GM21423 (cell line): ENCODE data around the gene TRAPPC12.
"Not testable (repeated sequence)": the region's sequence is repeated elsewhere in the genome, so short reads cannot be mapped to it uniquely, and the experiment has no call there.

Source experiments
- ATAC-seq: cut with Tn5 transposase; IDR thresholded peaks from one replicate; pipeline ENCODE4 v1.9.1; 2021; ENCODE audit warnings: mild to moderate bottlenecking, moderate library complexity; ENCODE audit not compliant: unreplicated experiment

Gene TRAPPC12

DNA sequence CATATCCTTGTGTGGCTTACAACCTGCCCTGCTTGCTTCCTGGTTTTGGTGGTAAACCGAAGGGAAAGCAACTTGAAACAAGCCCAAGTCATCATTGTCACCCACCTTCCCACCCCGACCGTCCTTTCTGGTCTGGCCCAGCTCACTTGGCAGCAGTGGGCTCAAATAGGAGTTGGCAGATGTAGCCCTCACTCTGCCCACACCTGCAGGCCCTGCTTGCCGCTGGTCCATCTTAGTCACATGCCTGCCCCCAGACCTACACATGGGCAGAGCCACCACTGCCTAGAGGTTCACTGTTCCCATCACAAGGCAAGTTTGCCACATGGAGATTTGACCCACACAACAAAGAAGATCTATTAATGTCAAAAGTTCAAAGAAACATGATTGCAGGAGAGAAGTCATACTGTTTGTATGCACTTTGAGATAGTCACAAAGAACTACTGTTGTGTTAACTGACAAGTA lies 11.2 kb upstream of the TRAPPC12 start:
- no peak for ATAC-seq

DNA sequence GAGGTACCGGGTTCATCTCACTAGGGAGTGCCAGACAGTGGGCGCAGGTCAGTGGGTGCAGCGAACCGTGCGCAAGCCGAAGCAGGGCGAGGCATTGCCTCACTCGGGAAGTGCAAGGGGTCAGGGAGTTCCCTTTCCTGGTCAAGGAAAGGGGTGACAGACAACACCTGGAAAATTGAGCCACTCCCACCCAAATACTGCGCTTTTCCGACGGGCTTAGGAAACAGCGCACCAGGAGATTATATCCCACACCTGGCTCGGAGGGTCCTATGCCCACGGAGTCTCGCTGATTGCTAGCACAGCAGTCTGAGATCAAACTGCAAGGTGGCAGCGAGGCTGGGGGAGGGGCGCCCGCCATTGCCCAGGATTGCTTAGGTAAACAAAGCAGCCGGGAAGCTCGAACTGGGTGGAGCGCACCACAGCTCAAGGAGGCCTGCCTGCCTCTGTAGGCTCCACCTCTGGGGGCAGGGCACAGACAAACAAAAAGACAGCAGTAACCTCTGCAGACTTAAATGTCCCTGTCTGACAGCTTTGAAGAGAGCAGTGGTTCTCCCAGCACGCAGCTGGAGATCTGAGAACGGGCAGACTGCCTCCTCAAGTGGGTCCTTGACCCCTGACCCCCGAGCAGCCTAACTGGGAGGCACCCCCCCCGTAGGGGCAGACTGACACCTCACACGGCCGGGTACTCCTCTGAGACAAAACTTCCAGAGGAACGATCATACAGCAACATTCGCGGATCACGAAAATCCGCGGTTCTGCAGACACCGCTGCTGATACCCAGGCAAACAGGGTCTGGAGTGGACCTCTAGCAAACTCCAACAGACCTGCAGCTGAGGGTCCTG lies 9.9 kb upstream of the TRAPPC12 start:
- ATAC-seq = not testable (repeated sequence)

DNA sequence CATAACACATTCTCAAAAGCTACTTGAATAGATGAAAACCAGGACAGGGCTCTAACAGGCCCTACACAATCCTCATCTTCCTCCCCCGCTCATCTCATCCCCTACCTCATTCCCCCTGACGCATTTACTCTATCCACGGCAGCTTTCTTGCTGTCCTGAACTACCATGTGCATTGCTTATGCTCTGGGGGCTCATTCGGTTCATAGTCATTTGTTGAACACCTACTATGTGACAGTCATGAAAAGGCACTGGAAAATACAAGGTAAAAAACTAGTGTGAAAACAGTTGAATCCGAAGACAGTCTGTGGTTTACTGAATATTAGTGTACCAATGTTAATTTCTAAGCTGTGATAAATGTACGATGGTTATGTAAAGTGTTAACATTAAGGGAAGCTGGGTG lies 2.7 kb upstream of the TRAPPC12 start:
- ATAC-seq = no peak

DNA sequence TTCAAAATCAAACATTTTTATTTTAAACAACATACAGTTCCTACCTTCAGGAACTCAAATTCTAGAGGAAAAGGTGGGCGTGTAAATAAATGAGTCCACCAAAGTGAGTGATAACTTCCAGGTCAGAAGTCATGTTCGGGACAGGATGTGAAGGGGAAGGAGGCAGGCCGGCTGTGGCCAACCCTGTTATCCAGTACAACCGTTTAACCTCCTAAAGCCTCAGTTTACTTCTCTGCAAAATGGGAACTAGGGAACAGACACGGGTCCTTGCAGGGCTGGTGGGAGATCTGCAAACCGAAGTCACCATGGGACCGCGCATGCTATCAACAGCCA lies 2.2 kb upstream of the TRAPPC12 start:
- peak; percentile 16 for ATAC-seq

DNA sequence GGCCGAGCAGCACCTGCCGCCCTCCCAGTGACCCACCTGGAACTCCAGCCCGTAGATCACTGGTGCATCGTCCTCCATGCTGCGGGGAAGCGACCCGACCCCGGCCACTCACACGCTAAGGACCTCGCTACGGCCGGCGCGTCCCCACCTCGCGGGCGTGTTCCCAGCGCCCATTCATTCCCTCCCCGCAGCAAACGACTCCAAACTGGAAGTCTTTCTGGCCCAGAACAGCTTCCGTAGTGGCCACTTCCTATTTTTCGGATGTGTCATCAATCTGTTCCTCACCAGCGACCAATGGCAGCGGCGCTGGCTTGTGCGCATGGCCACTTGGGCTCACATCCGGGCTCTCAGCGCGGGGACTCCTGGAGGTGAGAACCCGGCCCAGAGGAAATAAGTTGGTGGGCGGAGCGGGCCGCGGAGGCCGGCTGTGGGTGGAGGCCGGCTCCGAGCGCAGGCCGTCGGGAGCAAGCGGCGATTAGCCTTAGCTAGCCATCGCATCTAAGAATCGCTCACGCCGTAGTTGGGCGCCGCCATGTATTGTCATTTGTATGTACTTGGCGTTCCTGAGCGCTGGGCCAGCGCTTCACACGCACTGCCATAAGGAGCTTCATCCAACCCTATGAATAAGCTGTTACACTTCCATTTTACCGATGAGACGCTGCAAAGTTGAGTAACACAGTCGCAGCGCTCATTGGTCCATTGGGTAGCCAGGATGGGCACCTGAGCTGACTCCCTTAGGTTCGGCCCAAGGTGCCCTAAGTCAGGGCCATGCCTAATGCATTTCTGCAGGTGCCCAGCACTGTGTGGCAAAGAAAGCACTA lies 1.7 kb upstream of the TRAPPC12 start, which contains the start of gene EIPR1:
Gene EIPR1, minus strand, starts transcription at position 207 of the 821 bp plus-strand sequence. Its CDS starts 129 bp downstream, at position 78.
- ATAC-seq = peak; percentile 83

DNA sequence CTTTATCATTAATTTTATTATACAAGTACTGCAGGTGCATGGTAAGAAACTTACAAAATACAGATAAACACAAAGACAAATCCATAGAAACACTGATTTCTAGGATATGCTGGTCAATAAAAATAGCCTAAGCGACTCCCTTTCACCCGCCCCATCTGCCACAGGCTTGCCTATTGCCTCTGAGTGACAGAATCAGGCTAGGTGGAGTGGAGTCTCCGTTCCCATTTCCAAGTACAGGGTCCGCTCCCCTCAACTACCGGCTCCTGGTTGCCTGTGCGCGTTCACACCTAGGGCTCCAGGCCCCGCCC lies 201 bp upstream of the TRAPPC12 start:
- no peak for ATAC-seq

DNA sequence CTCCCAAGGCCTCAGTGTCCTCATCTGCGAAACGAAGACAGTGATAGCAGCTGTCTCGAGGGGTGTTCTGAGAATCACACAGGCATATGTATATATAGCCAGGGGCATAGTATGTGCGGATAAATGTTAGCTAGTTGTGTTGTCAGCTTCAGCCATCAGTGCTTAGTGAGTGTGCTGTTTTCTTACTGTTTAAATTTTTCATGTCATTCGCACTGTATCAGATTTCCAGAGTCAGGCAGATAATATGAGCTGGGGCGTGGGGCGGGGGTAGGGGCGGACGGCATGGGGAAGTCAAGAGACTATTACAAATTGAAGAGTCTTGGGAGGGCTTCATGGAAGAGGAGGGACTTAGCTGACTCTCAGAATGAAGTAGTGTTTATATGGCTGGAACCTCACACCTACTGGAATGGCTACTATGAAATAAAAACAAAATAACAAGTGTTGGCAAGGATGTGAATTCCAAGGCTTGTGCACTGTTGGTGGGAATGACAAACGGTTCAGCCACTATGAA lies 7.0 kb downstream of the TRAPPC12 start:
- ATAC-seq = no peak

DNA sequence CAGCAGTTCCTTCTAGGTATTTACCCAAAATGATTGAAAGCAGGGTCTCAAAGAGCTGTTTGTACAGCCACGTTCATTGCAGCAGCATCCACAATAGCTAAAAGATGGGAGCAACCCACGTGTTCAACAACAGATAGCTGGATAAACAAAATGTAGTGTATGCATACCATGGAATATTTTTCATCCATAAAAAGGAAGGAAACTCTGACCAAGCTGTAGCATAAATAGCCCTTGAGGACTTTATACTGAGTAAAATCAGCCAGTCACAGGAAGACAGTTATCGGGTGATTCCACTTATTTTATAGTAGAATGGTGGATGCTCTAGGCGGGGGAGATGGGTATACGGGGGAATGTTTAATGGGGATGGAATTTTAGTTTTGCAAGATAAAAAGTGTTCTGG lies 7.5 kb downstream of the TRAPPC12 start:
- no peak for ATAC-seq

DNA sequence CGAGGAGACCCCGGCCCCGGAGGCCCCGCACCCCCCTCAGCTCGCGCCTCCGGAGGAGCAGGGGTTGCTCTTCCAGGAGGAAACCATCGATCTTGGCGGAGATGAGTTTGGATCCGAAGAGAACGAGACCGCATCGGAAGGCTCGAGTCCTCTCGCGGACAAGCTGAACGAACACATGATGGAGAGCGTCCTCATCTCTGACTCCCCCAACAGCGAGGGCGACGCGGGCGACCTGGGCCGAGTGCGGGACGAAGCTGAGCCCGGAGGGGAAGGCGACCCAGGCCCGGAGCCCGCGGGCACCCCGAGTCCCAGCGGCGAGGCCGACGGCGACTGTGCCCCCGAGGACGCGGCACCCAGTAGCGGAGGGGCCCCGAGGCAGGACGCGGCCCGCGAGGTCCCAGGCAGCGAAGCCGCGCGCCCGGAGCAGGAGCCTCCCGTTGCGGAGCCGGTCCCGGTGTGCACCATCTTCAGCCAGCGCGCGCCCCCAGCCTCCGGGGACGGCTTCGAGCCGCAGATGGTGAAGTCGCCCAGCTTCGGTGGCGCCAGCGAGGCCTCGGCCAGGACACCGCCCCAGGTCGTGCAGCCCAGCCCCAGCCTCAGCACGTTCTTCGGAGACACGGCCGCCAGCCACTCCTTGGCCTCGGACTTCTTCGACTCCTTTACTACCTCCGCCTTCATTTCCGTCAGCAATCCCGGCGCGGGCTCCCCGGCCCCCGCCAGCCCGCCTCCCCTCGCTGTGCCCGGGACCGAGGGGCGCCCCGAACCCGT lies 8.3 kb downstream of the TRAPPC12 start:
- ATAC-seq = no peak

DNA sequence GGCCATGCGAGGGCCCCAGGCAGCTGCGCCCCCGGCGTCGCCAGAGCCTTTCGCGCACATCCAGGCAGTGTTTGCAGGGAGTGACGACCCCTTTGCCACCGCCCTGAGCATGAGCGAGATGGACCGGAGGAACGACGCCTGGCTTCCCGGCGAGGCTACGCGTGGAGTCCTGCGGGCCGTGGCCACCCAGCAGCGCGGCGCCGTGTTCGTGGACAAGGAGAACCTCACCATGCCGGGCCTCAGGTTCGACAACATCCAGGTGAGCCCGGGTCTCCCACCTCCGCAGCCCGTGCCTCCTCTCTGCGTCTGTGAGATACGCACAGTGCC lies 8.9 kb downstream of the TRAPPC12 start:
- ATAC-seq = no peak

DNA sequence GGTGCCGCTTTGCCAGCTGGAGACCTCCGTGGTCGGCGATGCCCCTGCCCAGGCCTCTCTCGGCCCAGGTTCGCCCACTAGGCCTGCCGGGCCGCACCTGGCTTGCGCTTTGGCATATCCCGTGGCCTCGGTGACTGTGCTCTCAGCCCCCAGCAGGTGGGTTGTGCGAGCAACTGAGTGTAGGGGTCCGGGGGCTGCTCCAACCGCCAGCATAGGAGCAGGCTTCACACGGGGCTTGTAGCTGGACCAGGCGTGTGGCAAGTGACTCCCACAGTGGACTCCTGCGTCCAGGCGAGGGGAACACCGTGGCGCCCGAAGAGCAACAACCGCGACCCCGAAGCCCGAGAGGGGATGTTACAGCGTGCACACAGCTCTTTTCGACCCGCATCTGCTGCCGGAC lies 9.7 kb downstream of the TRAPPC12 start:
- no peak for ATAC-seq

DNA sequence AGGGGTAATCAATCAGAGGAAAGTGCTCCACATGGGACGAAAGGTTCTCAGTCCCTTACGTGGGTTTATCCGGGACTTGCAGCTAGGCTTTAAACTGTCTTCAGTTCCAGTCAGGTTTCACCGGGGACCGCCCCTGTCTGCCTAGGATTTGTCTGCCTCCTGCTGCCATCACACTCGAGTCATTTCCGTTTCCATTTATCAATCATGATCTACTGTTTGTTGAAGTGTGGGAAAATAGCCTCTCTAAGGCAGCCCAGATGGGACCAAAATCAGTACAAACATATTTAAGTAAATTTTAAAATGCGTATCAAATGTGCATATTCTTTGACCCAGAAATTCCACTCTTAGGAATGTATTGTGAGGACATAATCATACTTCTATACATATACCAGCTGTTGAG lies 10.5 kb downstream of the TRAPPC12 start:
- no peak for ATAC-seq

DNA sequence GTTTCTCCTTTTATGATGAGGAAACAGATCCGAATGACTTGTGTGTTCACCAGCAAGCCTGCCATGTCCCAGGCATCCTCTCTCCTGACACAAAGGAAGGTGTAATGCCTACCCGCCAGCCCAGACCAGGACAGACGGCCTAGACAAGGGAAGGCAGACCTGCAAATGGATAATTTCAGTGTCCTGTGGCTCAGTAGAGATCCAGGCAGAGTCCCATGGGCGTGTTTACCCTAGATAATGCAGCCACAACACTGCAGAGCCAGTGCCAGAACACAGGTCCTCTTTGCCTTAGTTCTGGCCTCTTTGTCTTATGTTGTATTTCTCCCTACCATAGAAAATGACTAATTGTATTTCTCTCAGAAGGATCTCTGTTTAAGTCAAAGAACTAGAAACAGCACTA lies 12.7 kb downstream of the TRAPPC12 start:
- ATAC-seq = no peak

DNA sequence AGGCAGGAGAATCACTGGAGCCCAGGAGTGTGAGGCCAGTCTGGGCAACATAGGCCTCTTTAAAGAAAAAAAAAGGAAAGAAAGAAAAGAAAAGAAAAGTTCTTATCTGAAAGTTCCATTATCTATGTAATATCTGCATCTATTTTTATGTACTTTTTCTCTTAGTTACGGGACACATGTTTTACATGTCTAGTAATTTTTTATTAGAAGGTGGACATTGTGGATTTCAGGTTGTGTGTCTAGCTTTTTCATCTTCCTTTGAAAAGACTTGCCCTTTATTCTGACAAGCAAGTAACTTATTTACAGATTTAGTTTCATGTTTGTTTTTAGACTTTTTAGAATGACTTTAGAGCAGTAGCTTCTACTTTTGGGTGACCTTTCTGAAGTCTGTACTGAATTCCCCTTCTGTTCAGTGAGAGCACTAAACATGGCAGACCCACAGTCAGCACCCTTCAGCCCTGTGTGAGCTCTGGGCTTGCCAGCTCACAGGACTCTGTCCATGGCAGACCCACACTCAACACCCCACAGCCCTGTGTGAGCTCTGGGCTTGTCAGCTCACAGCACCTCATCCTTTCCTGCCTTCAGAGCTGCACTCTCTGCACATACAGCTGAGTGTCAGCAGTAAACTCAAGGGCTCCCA lies 17.5 kb downstream of the TRAPPC12 start:
- ATAC-seq = peak; percentile 73

DNA sequence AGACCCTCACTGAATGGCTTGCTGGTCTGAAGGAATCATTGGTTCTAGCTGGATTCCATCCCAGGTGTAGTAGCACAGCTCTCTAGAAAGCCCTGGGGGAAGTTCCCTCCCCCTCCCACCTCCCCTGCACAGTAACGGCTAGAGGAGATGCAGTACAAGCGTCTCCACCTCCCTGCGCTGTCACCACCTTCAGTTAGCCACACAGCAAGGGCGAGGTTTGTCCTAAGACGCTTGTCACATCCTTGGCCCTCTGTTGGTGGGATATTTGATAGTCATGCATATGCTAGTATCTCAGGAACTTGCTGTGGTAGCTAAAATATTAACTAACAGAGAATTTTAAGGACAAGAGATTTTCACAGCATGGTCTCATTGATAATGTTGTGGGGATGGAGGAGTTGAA lies 19.4 kb downstream of the TRAPPC12 start:
- ATAC-seq = no peak

DNA sequence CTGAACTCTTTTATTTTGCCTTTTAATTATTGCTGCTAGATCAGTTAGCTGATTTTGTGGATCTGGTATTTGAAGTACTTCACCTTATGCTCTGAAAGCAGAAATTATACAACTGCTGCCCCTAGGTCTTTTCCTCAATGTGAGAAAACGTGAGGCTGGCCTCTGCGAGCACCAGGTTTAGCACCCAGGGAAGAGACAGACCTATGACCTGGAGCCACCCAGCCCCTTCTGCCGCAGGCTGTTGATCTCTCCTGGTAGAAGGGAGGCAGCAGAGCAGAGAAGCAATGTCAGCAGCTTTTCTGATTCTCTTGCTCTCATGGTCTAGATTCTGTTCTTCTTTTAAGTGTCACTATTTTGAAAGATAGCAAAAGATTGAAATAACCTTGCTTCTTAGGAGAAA lies 19.9 kb downstream of the TRAPPC12 start:
- ATAC-seq = no peak

DNA sequence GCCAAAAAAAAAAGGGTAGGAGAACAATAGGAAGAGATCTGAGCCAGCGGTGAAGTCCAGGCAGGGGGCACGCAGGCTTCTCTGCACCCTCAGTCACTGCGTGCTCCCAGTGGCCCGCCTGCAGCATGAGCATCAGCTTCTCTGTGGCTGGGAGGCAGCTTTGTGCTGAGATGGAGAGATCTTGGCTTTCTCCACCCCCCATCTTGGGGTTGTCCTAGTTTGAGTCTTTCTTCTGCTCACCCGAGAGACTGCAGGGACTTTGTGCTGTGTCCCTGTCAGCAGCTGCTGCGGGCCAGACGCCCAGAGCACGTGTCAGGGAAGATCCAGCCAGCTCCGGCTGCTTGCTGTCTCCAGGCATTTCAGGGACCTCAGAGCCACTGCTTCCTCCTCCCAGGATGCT lies 20.3 kb downstream of the TRAPPC12 start:
- no peak for ATAC-seq

DNA sequence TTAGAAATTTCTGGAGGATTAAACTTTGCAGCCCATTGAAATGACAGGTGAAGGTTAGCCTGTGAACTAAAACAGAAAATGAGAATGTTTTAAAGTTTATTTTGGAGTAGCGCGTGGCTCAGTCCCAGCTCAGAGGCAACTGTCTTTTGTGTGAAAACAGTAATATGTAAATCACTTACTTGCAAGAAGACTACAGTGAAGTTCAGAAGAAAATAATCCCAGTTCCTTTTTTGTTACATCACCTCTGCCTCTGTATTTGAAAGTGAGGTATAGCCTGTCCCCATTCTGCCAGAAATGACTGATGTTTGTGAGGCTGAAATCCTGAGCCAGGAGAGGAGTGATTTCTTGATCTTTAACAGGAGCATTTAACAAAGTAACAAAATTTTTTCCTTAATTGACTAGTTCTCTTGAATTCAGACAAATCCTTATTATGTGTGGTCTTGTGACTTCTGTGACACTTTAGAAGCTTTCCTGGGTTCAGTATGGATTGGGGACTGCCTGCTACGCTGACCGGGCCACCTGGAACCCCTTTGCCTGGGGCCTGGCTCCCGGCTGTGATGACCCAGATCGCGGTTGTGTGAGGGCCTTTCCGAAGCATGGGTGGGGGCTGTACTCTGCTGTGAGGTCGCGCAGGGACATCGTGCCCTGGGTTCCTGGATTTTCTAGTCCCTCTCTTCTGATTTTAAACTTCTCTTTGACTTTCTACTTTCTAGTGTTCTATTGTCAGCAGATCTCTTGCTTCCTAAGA lies 24.3 kb downstream of the TRAPPC12 start:
- ATAC-seq = peak; percentile 99

DNA sequence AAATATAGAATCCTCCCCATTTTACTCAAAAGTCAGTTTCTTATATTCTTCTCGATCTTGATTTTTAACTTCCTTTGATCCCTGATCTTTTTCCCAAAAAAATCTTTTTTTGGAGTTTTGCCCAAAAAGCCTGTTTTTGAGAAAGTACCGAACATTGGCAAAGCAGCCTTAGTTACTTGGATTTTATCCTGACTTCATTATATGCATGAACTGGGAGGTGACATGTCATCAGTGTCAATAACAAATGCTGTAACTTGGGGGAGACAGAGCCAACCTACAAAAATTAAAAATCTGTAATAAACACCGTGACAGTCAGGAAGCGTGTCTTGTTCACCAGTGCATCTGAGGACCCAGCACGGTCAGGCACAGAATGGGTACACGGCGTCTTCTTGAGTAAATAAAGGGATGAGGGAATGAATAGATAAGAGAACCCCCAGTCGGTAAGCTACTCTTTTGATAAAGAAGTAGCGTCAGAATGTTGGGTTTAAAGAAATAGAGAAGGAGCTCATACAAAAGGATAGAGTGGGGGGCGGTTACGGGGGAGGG lies 24.9 kb downstream of the TRAPPC12 start:
- ATAC-seq = no peak

DNA sequence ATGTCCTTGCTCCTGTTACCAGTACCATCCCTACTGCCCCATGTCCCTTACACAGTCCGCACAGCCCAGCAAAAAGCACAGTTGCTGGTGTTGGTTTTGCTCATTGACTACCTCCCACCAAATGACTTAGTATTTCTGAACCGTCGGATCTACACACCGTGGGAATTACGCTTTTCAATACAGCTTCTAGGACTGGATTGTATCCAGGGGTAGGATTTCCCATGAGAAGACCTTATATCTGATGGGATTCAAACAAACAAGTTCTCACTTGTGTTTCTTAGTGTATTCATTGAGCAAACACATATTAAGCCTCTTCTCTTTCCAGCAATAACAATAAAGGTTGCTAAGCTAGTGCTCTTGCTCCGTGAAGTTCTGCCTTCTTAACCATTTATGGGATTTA lies 25.8 kb downstream of the TRAPPC12 start:
- no peak for ATAC-seq
